Neural cell (in vitro differentiated cells): Measurements from ENCODE around the gene IGSF9B. TPM values are rescaled to one million over a fixed set of nuclear protein-coding genes. Genes with fewer than 3 reads are reported as not detected.

Source experiments
- H2AFZ ChIP-seq: fragments of 200-600, 300-800 bp; sonication (generic), shearing (Covaris generic); 2 replicates; pipeline ENCODE4 v1.6.0; 2014; ENCODE audit warnings: low read depth, mild to moderate bottlenecking, antibody characterized with exemption, low read length, moderate library complexity
- H3F3A ChIP-seq: fragments of 200-600 bp; shearing (Covaris generic); 2 replicates; pipeline ENCODE4 v1.6.1; 2016; ENCODE audit warnings: mild to moderate bottlenecking, moderate library complexity, mixed read lengths, antibody characterized with exemption, low read length; ENCODE audit not compliant: insufficient read depth, poor library complexity, severe bottlenecking
- H3K27ac ChIP-seq: fragments of 200-600, 300-800 bp; sonication (generic), shearing (Covaris generic); 2 replicates; pipeline ENCODE4 v1.5.1; 2014; ENCODE audit warnings: mild to moderate bottlenecking, low read length, moderate library complexity
- H3K27me3 ChIP-seq: fragments of 300-800, 200-600 bp; sonication (generic), shearing (Covaris generic); 2 replicates; pipeline ENCODE4 v1.6.0; 2014; ENCODE audit warnings: mild to moderate bottlenecking, low read depth, low read length, moderate library complexity; ENCODE audit not compliant: insufficient read depth
- H3K36me3 ChIP-seq: fragments of 300-800, 200-600 bp; sonication (generic), shearing (Covaris generic); 2 replicates; pipeline ENCODE4 v1.5.1; 2014; ENCODE audit warnings: mild to moderate bottlenecking, antibody characterized with exemption, low read length, moderate library complexity; ENCODE audit not compliant: insufficient read depth
- H3K4me2 ChIP-seq: fragments of 300-800, 200-600 bp; sonication (generic), shearing (Covaris generic); 2 replicates; pipeline ENCODE4 v1.6.0; 2014; ENCODE audit warnings: mild to moderate bottlenecking, low read length
- H3K4me3 ChIP-seq: fragments of 300-800, 200-600 bp; sonication (generic), shearing (Covaris generic); 2 replicates; pipeline ENCODE4 v1.5.1; 2014; ENCODE audit warnings: mild to moderate bottlenecking, low read length, moderate library complexity
- H3K79me2 ChIP-seq: fragments of 200-600 bp; shearing (Covaris generic); replicated peaks from 2 replicates; pipeline ENCODE4 v1.6.0; 2014; ENCODE audit warnings: mild to moderate bottlenecking, low read length, moderate library complexity; ENCODE audit not compliant: insufficient read depth
- H3K9ac ChIP-seq: fragments of 300-800, 200-600 bp; sonication (generic), shearing (Covaris generic); 2 replicates; pipeline ENCODE4 v1.6.1; 2016; ENCODE audit warnings: mild to moderate bottlenecking, low read length, mixed read lengths
- H3K9me2 ChIP-seq: fragments of 200-600 bp; shearing (Covaris generic); 2 replicates; pipeline ENCODE4 v1.6.1; 2016; ENCODE audit warnings: mild to moderate bottlenecking, low read length, mixed read lengths; ENCODE audit not compliant: insufficient read depth
- H3K9me3 ChIP-seq: fragments of 200-600, 300-800 bp; sonication (generic), shearing (Covaris generic); 2 replicates; pipeline ENCODE4 v1.6.1; 2016; ENCODE audit warnings: mild to moderate bottlenecking, mixed run types, low read length, moderate library complexity, mixed read lengths
- H4K20me1 ChIP-seq: fragments of 200-600 bp; shearing (Covaris generic); 2 replicates; pipeline ENCODE4 v1.6.1; 2016; ENCODE audit warnings: mild to moderate bottlenecking, mixed run types; ENCODE audit not compliant: insufficient read depth
- CTCF ChIP-seq: fragments of 450-650 bp; IDR thresholded peaks from 2 replicates; pipeline ENCODE4 v1.5.1; 2014; ENCODE audit warnings: antibody characterized with exemption, mild to moderate bottlenecking, moderate library complexity; ENCODE audit not compliant: poor library complexity, severe bottlenecking
- EP300 ChIP-seq: fragments of 450-650 bp; conservative IDR thresholded peaks from 2 replicates; pipeline ENCODE4 v1.6.1; 2014; ENCODE audit warnings: antibody characterized with exemption, mild to moderate bottlenecking, moderate library complexity; ENCODE audit not compliant: poor library complexity, severe bottlenecking
- EZH2 ChIP-seq: fragments of 200-600, 300-800 bp; shearing (Covaris generic), sonication (generic); IDR thresholded peaks from 2 replicates; pipeline ENCODE4 v1.6.1; 2014; ENCODE audit warnings: antibody characterized with exemption, low read length, borderline replicate concordance, mild to moderate bottlenecking; ENCODE audit not compliant: insufficient read depth, poor library complexity, severe bottlenecking
- MXI1 ChIP-seq: fragments of 450-650 bp; conservative IDR thresholded peaks from 2 replicates; pipeline ENCODE4 v1.6.1; 2014; ENCODE audit warnings: antibody characterized with exemption, mild to moderate bottlenecking; ENCODE audit not compliant: poor library complexity, severe bottlenecking
- POLR2AphosphoS5 ChIP-seq: IDR thresholded peaks from 2 replicates; pipeline ENCODE4 v1.6.1; 2012
- RAD21 ChIP-seq: fragments of 450-650 bp; conservative IDR thresholded peaks from 2 replicates; pipeline ENCODE4 v1.6.1; 2014; ENCODE audit warnings: antibody characterized with exemption, mild to moderate bottlenecking, moderate library complexity
- REST ChIP-seq: IDR thresholded peaks from 2 replicates; pipeline ENCODE4 v1.6.1; 2012; ENCODE audit warnings: borderline replicate concordance
- SMC3 ChIP-seq: fragments of 450-650 bp; conservative IDR thresholded peaks from 2 replicates; pipeline ENCODE4 v1.6.1; 2014; ENCODE audit warnings: antibody characterized with exemption, mild to moderate bottlenecking, moderate library complexity; ENCODE audit not compliant: poor library complexity
- TAF1 ChIP-seq: IDR thresholded peaks from 2 replicates; pipeline ENCODE4 v1.6.1; 2012; ENCODE audit warnings: low read depth
- polyA plus RNA-seq: library from polyadenylated mRNA; depleted of rRNA; stranded (reverse); fragments of >200 nt; gene quantifications from 2 replicates; pipeline ENCODE4 v1.2.3, GENCODE V29; 2014

IGSF9B gene
- polyA plus RNA-seq, 1 donor from 2014 or later, result 2.3 TPM

DNA sequence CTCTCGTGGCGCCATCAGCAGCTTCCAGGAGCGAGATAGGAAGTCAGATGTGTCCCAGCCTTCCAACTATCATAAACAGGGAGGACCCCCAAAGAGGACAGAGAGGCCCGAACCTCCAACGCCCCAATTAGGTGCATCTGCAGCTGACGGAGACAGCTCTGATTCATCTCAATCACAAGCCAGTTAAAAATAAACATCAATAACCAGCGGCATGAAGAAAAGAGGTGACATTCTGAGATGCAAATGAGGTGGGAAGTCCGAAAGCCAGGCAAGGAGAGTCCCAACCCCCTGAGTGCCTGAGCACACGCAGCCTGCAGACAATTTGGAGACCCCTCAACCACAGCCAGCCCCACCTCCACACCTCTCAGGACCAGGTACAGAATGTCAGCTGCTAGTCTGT lies 28.1 kb upstream of the IGSF9B start:
- Histone ChIP-seq H3K4me3 (no peak overlapping the region), H3K36me3 (no peaks in the 10 kb centered on the region), H3K4me2 (no peak overlapping the region), H4K20me1 (no peaks in the 10 kb centered on the region), H3K79me2 (no peaks in the 10 kb centered on the region), H3K9ac (no peak overlapping the region), H3K9me2 (no peaks in the 10 kb centered on the region), H3K9me3 (no peaks in the 10 kb centered on the region), H3F3A (no peaks in the 10 kb centered on the region), H3K27ac (no peak overlapping the region), H3K27me3 (no peaks in the 10 kb centered on the region), H2AFZ (no peak overlapping the region)
- TF ChIP-seq CTCF (no peak), REST (no peak), EZH2 (no peak), RAD21 (no peak), SMC3 (no peak), EP300 (no peak), TAF1 (no peak), MXI1 (no peak), POLR2AphosphoS5 (no peak)

DNA sequence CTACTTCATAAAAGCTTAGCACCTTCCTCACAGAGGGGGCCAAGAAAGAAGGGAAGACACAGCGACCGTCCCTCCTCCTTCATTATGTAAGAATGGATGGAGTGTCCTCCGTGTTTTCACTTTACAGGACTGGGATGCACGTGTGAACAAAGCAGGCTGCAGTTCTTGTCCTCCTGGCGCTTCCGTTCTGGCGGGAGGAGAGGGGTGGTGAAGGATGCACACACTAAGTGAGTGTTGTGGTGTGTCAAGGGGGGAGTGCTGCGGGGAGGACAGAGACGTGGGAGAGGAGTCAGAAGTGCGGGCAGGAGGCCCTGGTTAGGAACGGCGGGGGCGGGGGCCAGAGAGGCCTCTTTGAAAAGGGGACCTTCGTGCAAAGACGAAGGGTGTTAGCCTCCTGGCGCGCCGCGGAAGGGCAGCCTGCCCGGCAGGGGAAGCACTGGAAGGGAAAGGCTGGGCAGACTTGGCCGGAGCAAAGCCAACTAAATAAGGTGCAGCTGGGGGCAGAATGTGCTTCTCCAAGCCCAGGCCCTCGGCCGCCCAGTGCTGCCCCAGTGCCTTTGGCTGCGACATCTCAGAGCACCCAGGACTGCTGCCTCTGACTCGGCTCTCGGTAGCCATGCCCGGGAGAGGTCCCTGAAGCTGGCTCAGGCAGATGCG lies 27.0 kb upstream of the IGSF9B start:
- Histone ChIP-seq H2AFZ (no peak overlapping the region), H3K4me3 (no peak overlapping the region), H4K20me1 (no peaks in the 10 kb centered on the region), H3K27me3 (no peaks in the 10 kb centered on the region), H3K27ac (no peak overlapping the region), H3K79me2 (no peaks in the 10 kb centered on the region), H3K9ac (no peak overlapping the region), H3K9me3 (no peaks in the 10 kb centered on the region), H3K4me2 (no peak overlapping the region), H3K9me2 (no peaks in the 10 kb centered on the region), H3K36me3 (no peaks in the 10 kb centered on the region), H3F3A (no peaks in the 10 kb centered on the region)
- TF ChIP-seq MXI1 (no peak), RAD21 (no peak), TAF1 (no peak), EP300 (no peak), POLR2AphosphoS5 (no peak), EZH2 (no peak), REST (no peak), CTCF (no peak), SMC3 (no peak)
